ENCODE data around the gene PTCH2.
A peak's percentile ranks its signal among the peaks of the same experiment; 100 is the strongest.

The PTCH2 gene

GRCh38 chr1:44778705-44779576 is 64.1 kb downstream of the PTCH2 start:
- no peak for DNase-seq

DNA sequence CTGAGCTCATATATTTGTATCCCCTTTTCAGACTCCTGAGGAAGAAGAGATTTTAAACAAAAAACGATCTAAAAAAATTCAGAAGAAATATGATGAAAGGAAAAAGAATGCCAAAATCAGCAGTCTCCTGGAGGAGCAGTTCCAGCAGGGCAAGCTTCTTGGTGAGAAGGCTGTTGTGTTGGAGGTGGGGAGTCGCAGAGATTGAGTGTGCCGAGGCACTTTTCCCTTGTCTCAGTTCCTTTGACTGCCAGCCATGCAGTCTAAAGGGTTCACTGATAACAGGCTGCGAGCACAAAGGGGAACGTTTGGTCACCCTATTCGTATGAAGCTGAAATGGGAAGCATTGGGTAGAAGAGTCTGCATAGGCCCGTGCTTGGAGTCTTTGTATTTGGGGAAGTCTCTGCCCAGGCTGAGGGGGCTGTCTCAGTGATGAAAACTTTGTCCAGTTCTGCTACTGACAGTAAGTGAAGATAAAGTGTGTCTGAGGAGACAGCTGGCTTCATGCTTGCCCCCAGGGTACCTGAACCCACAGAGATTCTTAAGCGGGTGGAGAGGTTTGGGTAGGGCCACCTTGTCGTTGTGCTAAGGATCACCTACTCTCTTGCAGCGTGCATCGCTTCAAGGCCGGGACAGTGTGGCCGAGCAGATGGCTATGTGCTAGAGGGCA is 65.0 kb downstream of the PTCH2 start:
- DNase-seq = peak; percentile 31

DNA sequence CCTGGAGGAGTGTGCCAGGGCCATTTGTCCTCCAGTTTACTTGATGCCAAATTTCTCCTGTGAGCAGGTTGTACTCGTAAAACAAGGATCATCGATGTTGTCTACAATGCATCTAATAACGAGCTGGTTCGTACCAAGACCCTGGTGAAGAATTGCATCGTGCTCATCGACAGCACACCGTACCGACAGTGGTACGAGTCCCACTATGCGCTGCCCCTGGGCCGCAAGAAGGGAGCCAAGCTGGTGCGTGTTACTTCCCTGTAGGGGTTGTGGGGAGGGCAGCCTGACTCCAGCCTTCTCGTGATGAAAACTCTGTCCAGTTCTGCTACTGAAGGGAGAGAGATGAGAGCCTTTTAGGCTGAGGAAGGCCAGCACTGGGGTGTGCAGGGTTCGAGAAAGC is 65.5 kb downstream of the PTCH2 start:
- no peak for DNase-seq

DNA sequence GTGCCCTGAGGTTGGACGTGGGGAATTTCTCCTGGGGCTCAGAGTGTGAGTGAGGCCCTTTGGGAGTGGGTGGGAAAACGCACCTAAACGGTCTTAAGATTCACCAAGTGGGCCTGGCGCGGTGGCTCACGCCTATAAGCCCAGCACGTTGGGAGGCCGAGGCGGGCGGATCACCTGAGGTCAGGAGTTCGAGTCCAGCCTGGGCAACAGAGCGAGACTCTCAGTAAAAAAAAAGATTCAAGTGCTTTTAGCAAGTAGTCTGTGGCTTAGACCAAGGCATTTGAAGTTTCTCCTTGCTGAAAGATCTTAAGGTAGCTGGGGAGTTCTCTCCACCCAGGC is 66.4 kb downstream of the PTCH2 start:
- no peak for DNase-seq

DNA sequence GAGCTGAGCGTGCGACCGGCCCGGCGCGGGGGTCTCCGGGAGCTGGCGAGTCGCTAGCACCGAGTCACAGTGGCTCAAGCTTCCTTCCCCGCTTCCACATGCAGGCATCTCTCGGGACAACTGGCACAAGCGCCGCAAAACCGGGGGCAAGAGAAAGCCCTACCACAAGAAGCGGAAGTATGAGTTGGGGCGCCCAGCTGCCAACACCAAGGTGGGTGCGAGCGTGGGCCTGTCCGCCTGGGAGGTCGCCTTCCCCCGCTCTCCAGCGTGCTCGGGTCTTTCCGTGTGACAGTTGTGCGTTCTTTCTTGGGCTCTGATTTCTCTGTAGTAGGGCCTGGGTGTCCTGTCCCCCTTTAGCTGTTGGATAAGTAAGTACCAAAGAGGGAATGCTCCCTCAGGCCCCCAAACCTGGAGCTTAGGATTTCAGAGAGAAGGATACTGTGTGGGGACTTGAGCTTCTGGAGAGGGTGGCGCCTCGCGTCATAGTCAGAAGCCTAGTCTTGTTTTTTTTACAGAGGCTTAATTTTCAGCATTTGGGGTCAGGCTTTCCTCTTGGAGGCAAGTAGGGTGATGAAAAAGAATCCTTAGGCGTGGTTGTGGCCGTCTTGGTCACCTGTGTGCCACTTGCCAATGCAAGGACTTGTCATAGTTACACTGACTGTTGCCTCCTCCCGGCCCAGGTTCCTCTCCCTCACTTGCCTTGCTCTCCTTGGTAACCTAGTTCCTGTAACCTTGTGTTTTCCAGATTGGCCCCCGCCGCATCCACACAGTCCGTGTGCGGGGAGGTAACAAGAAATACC is 66.9 kb downstream of the PTCH2 start:
- no peak for DNase-seq

DNA sequence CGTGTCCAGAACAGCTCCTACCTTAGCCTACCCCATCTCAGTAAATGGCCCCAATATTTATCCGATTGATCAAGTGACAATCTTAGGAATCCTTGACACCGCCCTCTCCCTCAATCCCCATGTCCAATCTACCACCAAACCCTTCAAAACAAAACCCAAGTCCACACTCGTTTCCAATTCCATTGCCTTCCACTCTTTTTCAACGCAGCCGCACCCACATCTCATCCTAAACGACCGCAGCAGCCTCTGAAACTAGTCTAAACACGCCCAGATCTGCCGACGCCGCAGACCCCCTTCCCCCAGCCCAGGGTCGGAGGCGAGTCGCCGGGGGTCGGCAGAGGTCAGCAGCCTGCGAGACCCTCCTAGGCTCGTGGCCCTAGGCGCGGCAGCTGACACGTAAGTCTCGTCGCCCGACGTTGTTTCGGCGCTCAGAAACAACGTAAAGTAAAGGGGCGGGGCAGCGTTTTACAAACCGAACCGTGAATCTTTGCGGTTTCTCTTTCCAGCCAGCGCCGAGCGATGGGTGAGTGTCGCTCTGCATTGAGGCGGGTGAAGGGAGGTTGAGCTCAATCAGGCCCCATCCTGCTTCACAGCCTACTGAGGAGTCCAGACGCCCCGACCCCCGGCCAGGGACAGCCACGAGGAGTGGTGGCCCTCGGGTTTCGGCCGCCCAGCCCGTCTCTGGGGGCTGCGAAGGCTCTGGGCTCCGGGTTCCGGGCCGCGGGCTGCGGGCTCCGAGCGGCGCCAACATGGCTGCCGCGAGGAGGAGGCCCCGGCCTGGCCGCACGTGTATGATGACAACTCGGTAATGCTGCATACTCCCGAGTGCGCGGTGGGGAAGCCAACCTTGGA is 67.7 kb downstream of the PTCH2 start, which contains the start of gene RPS8:
TSS of gene RPS8 (plus strand) at position 463 of the 852 bp plus-strand sequence. CDS start at position 520, 57 bp downstream.
- peak; percentile 92 for DNase-seq
